Sigmoid colon (tissue), 3 donors: ENCODE results near the gene NHERF1.

ENCODE experiments used
- POLR2A ChIP-seq, 2 donors: fragments of 450-650 bp; IDR thresholded peaks; one replicate each; pipeline ENCODE4 v1.6.1; 2016; ENCODE audit warnings: antibody characterized with exemption in 2 of 2, mild to moderate bottlenecking in 2 of 2, moderate library complexity in 2 of 2
- TF ChIP-seq, protein P1 (sequence below), 4 experiments: fragments of 450-650 bp in 3 of 4; fragments of 200-600 bp in 1 of 4; IDR thresholded peaks; one replicate each; pipeline ENCODE4 v1.5.1; 2016 to 2019; ENCODE audit warnings: antibody characterized with exemption in 4 of 4, mild to moderate bottlenecking in 3 of 4, moderate library complexity in 2 of 4

DNA sequence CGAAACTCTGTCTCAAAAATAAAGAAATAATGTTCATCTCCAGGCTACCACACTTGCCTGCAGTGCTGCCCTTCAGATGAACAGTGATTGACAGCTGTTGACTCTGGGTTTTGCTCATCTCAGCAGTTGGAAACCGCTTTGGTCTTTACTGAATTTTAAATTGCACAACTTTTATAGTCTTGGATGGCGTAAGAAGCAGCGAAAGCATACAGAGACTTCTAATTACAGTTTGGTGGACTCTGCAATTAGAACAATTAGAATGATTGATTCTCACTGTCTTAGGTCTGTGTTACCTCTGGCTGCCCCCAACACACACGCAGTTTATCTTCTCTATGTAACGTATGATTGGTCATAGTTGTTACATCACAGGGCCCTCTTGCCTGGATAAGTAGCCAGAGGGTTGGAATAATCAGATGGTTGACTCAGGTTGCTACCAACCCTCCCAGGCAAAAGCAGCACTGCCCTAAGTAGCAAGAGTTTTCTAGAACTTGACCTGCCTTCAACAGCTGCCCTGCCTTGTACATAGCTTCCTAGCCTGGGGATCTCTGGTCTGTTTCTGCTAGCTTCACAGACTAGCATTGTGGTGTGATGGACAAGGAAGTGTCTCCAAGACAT lies 29.6 kb downstream of the NHERF1 start:
- TF ChIP-seq, protein P1, sequence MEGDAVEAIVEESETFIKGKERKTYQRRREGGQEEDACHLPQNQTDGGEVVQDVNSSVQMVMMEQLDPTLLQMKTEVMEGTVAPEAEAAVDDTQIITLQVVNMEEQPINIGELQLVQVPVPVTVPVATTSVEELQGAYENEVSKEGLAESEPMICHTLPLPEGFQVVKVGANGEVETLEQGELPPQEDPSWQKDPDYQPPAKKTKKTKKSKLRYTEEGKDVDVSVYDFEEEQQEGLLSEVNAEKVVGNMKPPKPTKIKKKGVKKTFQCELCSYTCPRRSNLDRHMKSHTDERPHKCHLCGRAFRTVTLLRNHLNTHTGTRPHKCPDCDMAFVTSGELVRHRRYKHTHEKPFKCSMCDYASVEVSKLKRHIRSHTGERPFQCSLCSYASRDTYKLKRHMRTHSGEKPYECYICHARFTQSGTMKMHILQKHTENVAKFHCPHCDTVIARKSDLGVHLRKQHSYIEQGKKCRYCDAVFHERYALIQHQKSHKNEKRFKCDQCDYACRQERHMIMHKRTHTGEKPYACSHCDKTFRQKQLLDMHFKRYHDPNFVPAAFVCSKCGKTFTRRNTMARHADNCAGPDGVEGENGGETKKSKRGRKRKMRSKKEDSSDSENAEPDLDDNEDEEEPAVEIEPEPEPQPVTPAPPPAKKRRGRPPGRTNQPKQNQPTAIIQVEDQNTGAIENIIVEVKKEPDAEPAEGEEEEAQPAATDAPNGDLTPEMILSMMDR (IDR thresholded peaks at IDR 0.05): no peak
- TF ChIP-seq POLR2A (IDR thresholded peaks at IDR 0.05): no peak
